Mesenteric fat pad (tissue), 1 donor: ENCODE results near the gene CACNB2. TPM values are rescaled to one million over a fixed set of nuclear protein-coding genes. Genes with fewer than 3 reads are reported as not detected.
"Not testable (repeated sequence)": the region's sequence is repeated elsewhere in the genome, so short reads cannot be mapped to it uniquely, and the experiment has no call there.

Source experiments
- DNase-seq: peaks from one replicate; pipeline ENCODE4 v3.0.0-alpha.2; 2020; ENCODE audit warnings: low spot score
- total RNA-seq: library from RNA; stranded (reverse); fragmentation: NEBNext Ultra II Directional; extraction: Animal tissue kit (Norgen Biotek cat#: 25700); gene quantifications from one replicate; pipeline ENCODE4 v1.2.1, GENCODE V29; 2021
- donor health status: DM: yes; HTN: yes; CAD: no.

Gene CACNB2
- total RNA-seq, 1 donor from 2014 or later = 0.19 TPM

GRCh38 chr10:18561861-18562551 is 421.8 kb downstream of the CACNB2 start:
- no peak for DNase-seq

DNA sequence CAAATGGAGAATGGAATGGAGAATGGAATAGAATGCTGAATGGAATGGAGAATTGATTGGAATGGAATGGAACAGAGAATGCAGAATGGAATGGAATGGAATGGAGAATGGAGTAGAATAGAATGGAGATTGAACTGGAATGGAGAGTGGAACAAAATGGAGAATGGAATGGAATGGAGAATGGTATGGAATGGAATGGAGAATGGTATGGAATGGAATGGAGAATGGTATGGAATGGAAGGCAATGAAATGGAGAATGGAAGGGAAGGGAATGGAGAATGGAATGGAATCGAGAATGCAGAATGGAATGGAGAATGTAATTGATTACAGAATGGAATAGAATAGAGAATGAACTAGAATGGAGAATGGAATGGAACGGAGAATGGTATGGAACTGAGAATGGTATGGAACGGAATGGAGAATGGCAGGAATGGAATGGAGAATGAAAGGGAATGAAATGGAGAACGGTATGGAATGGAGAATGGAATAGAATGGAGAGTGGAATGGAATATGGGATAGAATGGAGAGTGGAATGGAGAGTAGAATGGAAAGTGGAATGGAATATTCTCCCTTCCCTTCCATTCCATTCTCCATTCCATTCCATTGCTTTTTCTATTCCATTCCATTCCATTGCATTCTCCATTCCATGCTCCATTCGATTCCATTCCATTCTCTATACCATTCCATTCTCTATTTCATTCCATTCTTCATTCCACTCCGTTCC is 422.9 kb downstream of the CACNB2 start:
- DNase-seq = no peak

- DNase-seq = no peak
These were observed 424.8 kb downstream of the CACNB2 start for GRCh38 chr10:18565006-18565405.

DNA sequence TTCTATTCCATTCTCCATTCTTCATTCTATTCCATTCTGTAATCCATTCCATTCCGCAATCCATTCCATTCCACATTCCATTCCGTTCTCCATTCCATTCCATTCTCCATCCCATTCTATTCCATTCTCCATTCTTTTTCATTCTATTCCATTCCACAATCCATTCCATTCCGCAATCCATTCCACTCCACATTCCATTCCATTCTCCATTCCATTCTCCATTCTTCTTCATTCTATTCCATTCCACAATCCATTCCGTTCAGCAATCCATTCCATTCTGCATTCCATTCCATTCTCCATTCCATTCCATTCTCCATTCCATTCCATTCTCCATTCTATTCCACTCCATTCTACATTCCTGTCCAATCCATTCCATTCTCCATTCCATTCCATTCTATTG is 426.0 kb downstream of the CACNB2 start:
- DNase-seq = no peak

- no peak for DNase-seq
These were observed 427.2 kb downstream of the CACNB2 start for GRCh38 chr10:18567343-18567856.

- DNase-seq = not testable (repeated sequence)
These were observed 430.2 kb downstream of the CACNB2 start for GRCh38 chr10:18570386-18570785.

- DNase-seq = no peak
These were observed 430.9 kb downstream of the CACNB2 start for GRCh38 chr10:18571076-18571475.

DNA sequence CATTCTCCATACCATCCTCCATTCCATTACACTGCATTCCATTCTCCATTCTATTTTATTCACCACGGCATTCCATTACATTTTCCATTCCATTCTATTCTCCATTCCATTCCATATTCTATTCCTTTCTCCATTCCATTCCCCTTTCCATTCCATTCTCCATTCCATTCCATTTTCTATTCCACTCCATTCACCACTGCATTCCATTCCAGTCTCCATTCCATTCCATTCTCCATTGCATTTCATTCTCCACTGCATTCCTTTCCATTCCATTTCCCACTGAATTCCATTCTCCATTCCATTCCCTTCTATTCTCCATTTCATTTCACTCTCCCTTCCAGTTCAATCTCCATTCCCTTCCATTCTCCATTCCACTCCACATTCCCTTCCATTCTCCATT is 431.6 kb downstream of the CACNB2 start:
- DNase-seq = no peak

DNA sequence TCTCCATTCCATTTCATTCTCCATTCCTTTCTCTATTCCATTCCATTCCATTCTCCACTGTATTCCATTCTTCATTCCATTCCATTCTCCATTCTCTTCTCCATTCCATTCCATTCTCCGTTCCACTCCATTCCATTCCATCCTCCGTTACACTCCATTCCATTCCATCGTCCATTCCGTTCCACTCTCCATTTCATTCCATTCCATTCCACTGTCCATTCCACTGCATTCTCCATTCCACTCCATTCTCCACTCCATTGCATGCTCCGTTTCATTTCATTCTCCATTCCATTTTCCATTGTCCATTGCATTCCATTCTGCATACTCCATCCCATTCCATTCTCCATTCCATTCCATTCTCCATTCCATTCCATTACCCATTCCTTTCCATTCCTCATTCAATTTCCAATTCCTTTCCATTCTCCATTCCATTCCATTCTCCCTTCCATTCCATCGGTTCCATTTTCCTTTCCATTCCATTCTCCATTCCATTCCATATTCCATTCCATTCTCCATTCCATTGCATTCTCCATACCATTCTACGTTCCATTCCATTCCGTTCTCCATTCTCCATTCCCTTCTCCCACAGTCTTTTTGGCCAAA is 432.8 kb downstream of the CACNB2 start:
- DNase-seq = no peak

- no peak for DNase-seq
These were observed 436.4 kb downstream of the CACNB2 start for GRCh38 chr10:18576586-18576985.

GRCh38 chr10:18577823-18578685 is 437.8 kb downstream of the CACNB2 start:
- no peak for DNase-seq

- no peak for DNase-seq
These were observed 442.6 kb downstream of the CACNB2 start for GRCh38 chr10:18582803-18583202.

DNA sequence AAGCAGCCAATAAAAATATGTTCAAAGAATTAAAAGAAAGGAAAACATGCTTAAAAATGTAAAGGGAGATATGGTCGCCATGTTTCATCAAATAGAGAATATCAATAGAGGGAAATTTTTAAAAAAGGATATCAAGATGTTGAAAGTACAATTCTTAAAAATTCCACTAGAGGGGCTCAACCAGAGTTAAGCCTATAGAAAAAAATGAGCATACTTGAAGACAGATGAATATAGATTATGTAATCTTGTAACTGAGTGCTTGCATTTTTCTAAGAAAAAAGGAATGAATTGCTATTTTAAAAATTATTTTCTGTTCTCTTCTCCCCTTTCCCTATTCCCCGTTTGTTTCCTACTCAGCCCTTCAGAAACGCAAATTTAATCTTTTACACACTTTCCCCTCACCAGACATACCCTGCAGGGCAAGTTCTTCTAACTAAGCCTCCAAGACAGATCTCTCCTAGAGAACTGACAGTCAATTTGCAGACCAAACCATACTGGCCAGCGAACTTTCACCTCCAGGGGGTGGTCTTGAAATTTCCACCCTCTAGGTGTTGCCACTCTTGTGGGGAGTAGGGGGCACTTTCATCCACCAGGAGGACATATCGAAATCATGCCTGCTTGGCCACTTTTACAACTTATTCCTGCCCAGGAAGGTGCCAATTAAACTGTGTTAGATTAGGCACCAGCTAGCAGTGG is 443.5 kb downstream of the CACNB2 start:
- no peak for DNase-seq

GRCh38 chr10:18586637-18587036 is 446.4 kb downstream of the CACNB2 start:
- not testable (repeated sequence) for DNase-seq

- not testable (repeated sequence) for DNase-seq
These were observed 450.9 kb downstream of the CACNB2 start for GRCh38 chr10:18591141-18591540.

Other genes starting within 250 kb of the CACNB2 start
- gene SLC39A12, start 188.5 kb upstream of the CACNB2 start, total RNA-seq = 0.35 TPM